Cardiac muscle cell (in vitro differentiated cells and primary cell): ENCODE measurements around the gene BRICD5. TPM values are rescaled to one million over a fixed set of nuclear protein-coding genes. Genes with fewer than 3 reads are reported as not detected.

Experiments
- DNase-seq, 2 donors: peaks; one replicate each; pipeline versions ENCODE4 v3.0.0 to v3.0.0-alpha.2; 2010 to 2017; ENCODE audit warnings: low read depth in 1 of 2, low spot score in 1 of 2
- H3K27ac ChIP-seq: fragments of 200-600 bp; sonication (generic); 2 replicates; pipeline ENCODE4 v1.5.1; 2016
- H3K27me3 ChIP-seq: fragments of 200-600 bp; sonication (generic); 2 replicates; pipeline ENCODE4 v1.6.0; 2016; ENCODE audit warnings: control low read depth
- H3K36me3 ChIP-seq: fragments of 200-600 bp; sonication (generic); 2 replicates; pipeline ENCODE4 v1.5.1; 2016; ENCODE audit warnings: control low read depth
- H3K4me1 ChIP-seq: fragments of 200-600 bp; sonication (generic); 2 replicates; pipeline ENCODE4 v1.8.1; 2017; ENCODE audit warnings: low read depth, mild to moderate bottlenecking, mixed run types
- H3K4me3 ChIP-seq: fragments of 200-600 bp; sonication (generic); 2 replicates; pipeline ENCODE4 v1.5.1; 2016; ENCODE audit warnings: mild to moderate bottlenecking
- H3K9me3 ChIP-seq: fragments of 200-600 bp; sonication (generic); 2 replicates; pipeline ENCODE4 v1.5.1; 2017; ENCODE audit warnings: low read depth, mild to moderate bottlenecking, control low read depth
- CTCF ChIP-seq: IDR thresholded peaks from 2 replicates; pipeline ENCODE4 v1.5.1; 2012; ENCODE audit warnings: low read depth, mild to moderate bottlenecking, low read length
- polyA plus RNA-seq: library from polyadenylated mRNA; unstranded; fragments of >200 nt; fragmentation: Nextera tagmentation; extraction: Ambion mirVana; gene quantifications from 2 replicates; pipeline ENCODE4 v1.2.1, GENCODE V29; 2016
- total RNA-seq: library from RNA; depleted of rRNA; stranded (reverse); fragments of >200 nt; gene quantifications from 2 replicates; pipeline ENCODE4 v1.2.3, GENCODE V29; 2016

Gene BRICD5
- total and polyA plus RNA-seq, 2 experiments from 2014 or later: 21.8 to 24.6 TPM

- no peaks in the 10 kb centered on the region for H3K27me3 ChIP-seq
- no peak for TF ChIP-seq CTCF
- no peak overlapping the region for H3K4me3 ChIP-seq
- H3K27ac ChIP-seq: no peak overlapping the region
- no peaks in the 10 kb centered on the region for H3K9me3 ChIP-seq
- H3K36me3 ChIP-seq: peaks cover 45% of the 10 kb centered on the region
- peaks cover 2% of the 10 kb centered on the region for H3K4me1 ChIP-seq
- DNase-seq: no peak
These were observed 20.6 kb upstream of the BRICD5 start for GRCh38 chr16:2231016-2231931.

- H3K27ac ChIP-seq: no peak overlapping the region
- H3K27me3 ChIP-seq: no peaks in the 10 kb centered on the region
- no peak for DNase-seq
- no peaks in the 10 kb centered on the region for H3K4me1 ChIP-seq
- no peaks in the 10 kb centered on the region for H3K9me3 ChIP-seq
- peaks cover 44% of the 10 kb centered on the region for H3K36me3 ChIP-seq
- H3K4me3 ChIP-seq: no peak overlapping the region
- no peak for TF ChIP-seq CTCF
These were observed 19.7 kb upstream of the BRICD5 start for GRCh38 chr16:2230376-2230775.

GRCh38 chr16:2229632-2230250, 19.1 kb upstream of the BRICD5 start:
- DNase-seq: no peak
- H3K36me3 ChIP-seq: peaks cover 38% of the 10 kb centered on the region

GRCh38 chr16:2229091-2229490, 18.4 kb upstream of the BRICD5 start:
- H3K36me3 ChIP-seq: peaks cover 33% of the 10 kb centered on the region
- no peak for TF ChIP-seq CTCF
- H3K27ac ChIP-seq: no peak overlapping the region
- no peaks in the 10 kb centered on the region for H3K9me3 ChIP-seq
- no peaks in the 10 kb centered on the region for H3K4me1 ChIP-seq
- DNase-seq: no peak
- H3K27me3 ChIP-seq: no peaks in the 10 kb centered on the region
- no peak overlapping the region for H3K4me3 ChIP-seq

More at GRCh38 chr16:2229632-2230250, 19.1 kb upstream of the BRICD5 start:
- no peak for TF ChIP-seq CTCF
- H3K4me3 ChIP-seq: no peak overlapping the region
- H3K27ac ChIP-seq: no peak overlapping the region
- no peaks in the 10 kb centered on the region for H3K27me3 ChIP-seq
- H3K4me1 ChIP-seq: no peaks in the 10 kb centered on the region
- H3K9me3 ChIP-seq: no peaks in the 10 kb centered on the region

- Histone ChIP-seq H3K27me3 (no peaks in the 10 kb centered on the region), H3K27ac (no peak overlapping the region), H3K4me1 (no peaks in the 10 kb centered on the region), H3K9me3 (no peaks in the 10 kb centered on the region), H3K36me3 (peaks cover 26% of the 10 kb centered on the region), H3K4me3 (no peak overlapping the region)
- no peak for DNase-seq
- TF ChIP-seq CTCF: no peak
These were observed 17.6 kb upstream of the BRICD5 start for GRCh38 chr16:2228161-2228824.
